GM19023 (cell line): Measurements from ENCODE around the gene MAP2K5.

Experiments used
- ATAC-seq: cut with Tn5 transposase; IDR thresholded peaks from one replicate; pipeline ENCODE4 v1.9.1; 2021; ENCODE audit warnings: mild to moderate bottlenecking, moderate library complexity; ENCODE audit not compliant: unreplicated experiment

The MAP2K5 gene

DNA sequence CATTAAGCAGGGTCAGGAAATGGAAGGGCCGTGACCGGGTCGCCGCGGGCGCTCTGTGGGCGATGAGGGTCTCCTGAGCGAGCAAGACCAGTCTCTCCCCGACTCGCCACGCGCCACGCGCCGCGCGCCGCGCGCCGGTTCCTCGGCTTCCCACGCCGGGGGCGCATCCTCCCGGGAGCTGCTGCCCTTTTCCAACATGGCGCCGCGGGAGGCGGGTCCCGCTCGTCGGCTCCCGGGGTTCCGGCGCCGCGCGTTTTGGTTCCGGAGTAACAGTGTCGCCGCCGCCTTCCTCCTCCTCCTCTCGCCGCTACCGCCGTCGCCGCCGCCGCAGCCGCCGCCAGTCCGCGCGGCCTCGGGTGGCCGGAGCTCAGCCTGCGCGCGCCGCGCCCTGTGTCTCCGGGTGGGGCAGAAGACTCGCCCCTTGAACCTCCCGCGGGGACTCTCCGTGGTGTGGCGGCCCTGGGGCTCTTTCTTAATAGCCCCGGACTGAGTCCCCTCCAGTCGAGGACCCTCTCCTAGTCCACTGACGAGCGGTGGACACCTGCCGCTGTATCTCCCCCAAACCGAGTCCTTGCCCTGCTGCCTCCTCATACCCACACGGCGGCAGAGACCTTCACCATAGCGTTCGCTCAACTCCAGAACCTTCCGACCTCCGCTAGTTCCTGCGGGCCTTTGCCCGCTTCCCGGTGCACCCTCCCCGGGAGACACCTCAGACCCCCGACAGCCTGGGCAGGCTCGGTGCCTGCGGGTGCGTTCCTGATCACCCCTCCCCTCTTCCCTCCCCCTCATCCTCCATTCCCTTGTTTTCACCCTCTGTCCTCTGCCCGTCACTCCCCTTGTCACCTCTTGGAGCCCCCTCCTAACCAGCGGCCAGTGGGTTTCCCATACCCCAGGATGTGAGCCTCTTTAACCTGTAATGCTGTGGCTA is at the start of gene MAP2K5:
MAP2K5 (plus strand) TSS at position 284 of the 928 bp plus-strand sequence; CDS start at position 917, 633 bp downstream.
- ATAC-seq = peak; percentile 55

DNA sequence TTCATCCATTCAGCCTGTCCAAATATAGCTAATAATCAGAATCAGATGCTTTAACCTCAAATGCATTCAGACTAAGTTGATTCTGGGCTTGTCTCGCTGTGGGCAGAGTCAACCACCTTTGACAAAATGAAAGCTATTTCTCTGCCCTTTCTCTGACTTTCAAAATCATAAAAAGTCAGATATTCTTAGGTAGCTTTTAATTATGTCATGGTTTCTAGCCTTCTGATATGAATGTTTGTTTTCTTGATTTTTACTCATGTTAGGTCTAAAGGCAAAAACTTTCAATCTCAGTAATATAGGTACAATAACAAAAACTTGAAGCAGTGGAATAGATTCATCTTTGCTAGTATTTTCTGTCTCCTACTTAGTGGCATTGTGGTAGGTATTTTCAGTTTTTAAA is 46.9 kb upstream of the MAP2K5 start:
- ATAC-seq = no peak

DNA sequence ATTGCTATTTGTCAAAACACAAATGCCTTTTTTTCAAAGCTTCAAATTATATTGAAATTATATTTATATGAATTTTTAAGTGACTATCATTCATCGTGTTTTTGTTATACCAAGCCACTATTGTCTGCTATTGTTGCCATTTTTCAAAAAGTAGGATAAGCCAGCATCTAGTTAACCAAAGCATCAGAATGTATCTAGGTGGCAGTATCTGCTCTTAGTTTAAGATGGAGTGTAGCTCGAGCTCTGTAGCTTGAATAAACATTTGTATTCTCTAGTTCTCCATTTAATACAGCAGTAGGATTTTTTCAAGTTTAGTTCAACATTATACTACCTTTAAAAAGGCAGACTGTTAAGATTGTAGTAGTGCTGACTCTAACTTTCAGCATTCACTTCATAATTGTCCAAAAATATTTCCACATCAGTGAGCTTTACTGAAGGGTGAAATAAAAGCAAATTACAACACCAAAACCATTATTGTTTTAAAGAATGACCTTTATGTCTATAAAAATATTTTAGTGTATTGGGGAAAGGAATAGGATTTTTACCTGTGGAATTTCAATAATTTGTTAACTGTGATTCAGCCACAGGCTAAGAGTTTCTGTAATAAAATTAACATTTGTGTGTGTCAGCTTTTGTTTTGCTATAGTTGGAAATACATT is 41.2 kb upstream of the MAP2K5 start:
- no peak for ATAC-seq

DNA sequence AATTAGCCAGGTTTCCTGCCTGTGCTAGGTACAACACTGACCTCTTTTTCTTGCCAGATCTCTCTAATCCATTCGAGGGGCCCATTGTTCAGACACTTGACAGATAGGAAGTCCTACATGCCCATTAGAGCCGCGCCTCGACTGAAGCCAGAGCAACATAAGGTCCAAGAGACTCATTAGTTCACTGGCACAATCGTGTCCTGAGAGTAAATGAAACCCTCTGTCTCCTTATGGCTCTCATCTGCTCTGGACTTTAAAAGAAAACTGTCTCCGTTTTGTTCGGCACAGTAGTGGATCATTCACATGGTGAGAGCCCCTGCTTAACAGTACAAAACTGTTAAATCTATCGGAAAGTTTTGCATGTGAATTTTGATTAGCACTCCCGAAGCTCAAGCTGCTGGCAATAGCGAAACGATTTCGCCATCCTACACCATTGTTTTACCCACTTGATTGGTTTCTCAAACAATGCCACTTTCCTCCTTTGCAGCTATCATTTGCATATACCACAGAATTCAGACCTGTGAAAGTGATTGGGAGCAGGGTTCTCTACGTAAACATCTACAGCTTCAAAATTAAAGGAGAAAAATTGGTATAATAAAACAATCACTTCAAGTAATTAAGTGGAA is 40.6 kb upstream of the MAP2K5 start:
- ATAC-seq = no peak

DNA sequence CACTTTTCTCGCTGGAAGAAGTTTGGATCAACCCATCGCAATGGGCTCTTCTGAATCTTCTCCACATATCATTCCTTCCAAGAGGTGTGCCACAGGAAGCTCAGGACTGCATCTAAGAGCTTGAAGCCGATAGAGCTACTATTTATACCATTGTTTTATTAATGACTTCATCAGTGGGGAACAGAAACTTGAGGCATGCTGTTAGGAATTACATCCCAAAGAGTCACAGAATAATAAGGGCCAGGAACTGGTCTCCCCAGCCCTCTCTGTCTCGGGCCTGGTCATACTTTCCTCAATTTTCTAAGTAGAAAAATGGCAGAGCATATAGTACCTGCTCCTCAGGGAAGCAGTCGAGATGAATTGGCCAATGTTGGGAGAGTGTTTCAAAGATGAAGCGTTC is 38.4 kb upstream of the MAP2K5 start:
- no peak for ATAC-seq

DNA sequence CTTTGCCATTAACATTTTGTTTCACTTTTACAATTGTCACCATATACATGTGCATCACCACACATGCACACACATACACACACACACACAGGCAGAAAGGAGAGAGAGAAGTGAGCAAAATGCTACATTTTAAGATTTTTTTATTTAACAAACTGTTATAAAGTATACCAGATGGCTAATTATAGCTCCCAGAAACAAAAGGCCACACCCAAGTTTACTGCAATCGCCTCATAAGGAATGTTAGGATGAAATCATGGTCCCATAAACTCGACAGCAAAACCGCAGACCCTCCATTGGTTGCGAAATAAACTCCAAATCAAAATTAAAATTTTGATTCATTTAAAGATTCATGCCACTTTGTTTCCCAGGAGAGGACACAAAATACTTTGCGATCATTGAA is 37.7 kb upstream of the MAP2K5 start:
- ATAC-seq = no peak

DNA sequence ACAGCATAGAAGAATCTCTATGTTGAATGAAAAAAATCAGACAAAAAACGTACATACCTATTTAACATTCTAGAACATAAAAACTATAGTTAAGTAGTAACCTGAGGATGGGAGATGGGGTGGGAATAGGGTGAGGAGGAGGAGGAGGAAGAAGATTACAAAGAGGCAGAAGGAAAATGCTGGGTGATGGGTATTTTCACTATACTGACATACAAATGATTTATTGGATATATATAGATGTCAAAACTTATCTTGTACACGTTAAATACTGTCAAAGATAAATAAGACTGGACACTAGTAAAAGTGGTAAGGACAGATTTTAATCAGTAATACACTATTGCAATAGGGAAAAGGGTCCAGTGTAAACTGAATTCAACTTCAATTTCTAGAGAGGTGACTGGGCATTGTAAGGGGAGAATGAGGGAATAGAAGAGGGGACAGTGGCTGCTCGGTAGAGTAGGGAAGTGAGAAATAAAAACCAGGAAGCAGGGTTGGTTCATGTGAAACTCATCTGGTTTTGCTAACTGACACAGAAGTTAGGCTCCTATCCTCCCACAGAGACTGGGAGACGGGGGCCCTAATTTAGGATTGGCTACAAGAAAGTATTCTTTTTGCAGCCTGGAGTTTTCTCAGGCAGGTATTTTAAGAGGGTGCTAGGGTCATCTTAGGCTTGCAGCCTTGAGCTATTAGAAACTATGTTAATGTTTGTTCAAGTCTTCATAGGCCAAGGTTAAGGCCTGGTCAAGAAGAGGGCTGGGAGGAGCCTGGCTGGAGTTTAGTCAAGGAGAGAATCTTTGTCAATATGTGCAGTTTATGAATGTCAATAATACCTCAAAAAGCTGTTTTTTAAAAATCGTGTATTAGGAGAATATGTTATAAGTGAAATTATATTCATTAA is 36.6 kb upstream of the MAP2K5 start:
- no peak for ATAC-seq

DNA sequence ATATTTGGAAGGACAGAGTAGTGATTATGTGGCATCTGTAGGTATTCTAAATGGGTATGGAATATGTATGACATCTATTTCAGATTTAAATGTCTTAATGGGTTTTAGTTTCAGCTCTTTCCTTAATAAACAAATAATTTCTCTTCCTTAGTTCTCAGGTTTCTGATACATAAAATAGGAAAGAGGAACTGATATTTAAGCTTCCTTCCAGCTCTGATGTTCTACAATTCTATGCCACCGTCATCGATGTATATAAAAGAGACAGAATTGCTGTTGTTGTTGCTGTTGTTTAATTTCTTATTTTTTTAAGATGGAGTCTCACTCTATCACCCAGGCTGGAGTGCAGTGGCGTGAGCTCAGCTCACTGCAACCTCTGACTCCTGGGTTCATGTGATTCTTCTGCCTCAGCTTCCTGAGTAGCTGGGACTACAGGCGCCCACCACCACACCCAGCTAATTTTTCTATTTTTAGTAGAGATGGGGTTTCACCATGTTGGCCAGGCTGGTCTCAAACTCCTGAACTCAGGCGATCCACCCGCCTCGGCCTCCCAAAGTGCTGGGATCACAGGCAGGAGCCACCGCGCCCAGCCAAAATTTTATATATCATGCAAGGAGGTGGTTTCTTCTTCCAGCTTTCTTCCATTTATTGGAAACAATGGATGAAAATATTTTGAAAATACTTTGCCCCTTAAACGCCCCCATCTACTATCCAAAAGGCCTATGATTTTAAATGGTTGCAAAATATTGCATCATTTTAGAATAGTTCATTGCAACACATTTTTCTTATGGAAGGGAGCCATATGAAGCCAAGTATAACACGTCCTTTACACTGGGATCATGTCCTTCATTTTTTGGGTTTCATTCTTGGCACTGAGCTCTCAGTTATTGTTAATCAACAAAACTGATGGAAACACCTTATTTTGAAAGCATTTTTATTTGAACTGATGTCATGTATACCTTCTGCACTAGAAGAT is 35.4 kb upstream of the MAP2K5 start:
- ATAC-seq = no peak

DNA sequence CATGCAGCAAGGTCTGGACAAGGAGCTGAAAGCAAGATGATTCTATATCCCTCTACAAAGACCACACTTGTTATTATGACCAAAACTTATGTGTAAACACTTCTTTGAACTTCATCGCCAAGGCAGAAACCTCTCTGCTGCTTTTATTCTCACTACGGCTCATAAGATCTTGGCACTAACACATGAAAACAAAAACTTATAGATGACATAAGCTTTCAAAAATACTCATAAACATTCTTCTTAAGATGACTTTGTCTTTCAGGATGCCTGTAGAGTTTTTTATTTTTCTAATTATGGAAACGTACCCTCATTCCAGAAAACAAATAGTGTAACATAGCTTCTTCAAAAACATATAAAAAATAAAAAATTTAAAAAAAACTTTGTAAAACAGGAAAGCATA is 34.1 kb upstream of the MAP2K5 start:
- no peak for ATAC-seq

DNA sequence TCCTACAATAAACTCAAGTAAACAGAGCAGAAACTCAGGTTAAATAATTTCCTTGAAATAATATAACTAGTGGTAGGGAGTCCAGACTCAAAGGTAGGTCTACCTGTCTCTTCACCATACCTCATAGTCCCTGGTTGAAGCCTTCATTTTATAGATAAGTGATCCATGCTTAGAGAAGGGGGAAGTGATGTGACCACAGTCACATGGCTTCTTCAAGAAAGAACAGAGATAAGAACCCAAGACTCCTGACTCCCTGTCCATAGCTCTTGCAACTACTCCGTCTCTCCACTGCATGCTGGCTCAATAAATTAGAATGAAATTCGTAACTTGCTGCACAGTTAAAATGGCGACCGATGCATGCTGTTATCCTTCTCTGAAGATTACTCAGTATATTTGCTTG is 32.6 kb upstream of the MAP2K5 start:
- ATAC-seq = no peak

DNA sequence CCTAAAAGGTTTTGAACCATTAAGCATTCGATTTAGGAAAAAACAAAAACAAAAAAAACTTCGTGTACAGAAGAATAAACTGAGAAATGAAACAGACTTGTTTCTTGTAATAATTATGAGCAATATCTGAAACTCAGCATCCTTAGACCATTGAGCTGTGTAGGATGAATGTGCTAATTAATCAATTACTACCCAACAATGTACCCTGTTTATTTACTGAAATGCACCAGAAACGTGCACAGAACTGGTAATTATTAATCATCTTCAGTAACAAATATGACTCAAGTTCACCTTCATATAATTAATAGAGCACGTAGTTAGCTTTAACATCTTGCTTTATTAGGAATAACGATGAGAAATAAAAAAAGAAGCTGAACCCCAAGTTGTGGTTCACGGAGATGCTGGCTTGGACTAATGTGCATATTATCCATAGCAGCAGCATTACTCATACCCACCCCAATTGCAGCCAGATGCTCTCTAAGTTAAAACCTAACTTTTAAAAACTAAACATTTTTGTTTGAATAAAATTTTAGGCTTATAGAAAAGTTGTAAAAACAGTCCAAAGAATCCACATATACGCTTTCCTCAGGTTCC is 31.8 kb upstream of the MAP2K5 start:
- no peak for ATAC-seq

DNA sequence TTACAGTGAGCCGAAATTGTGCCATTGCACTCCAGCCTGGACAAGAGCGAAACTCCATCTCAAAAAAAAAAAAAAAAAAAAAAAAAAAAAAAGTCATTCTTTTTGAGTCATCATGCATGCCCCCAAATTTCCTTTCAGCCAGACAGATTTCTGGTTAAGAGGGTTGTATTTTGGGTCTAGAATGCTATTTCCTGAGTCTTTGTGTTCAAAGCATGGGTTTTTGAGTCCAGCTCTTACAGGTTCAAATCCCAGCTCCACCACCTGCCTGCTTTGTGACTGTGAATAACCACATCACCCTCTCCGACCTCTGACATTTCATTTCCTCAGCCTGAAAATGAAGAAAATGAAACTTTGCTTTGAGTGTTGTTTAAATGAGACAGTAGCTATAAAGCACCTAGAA is 30.9 kb upstream of the MAP2K5 start:
- no peak for ATAC-seq

DNA sequence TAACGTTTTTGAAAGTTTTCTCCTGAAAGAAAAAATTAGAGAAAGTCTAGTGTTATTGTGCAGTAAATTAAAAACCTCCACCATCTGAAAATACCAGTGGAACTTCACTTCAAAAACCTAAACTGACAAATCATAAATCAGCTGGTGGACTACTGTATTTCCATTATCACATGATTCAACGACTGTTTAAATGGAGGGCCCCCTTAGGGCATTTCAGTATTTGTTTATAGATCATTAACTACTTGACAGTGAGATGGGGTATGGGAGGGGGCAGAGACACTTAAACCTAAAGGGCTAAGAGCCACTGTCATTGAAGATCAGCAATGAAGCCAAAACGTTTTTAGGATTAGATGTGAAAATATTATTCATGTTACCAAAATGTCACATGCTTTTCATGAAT is 30.4 kb upstream of the MAP2K5 start:
- ATAC-seq = no peak

DNA sequence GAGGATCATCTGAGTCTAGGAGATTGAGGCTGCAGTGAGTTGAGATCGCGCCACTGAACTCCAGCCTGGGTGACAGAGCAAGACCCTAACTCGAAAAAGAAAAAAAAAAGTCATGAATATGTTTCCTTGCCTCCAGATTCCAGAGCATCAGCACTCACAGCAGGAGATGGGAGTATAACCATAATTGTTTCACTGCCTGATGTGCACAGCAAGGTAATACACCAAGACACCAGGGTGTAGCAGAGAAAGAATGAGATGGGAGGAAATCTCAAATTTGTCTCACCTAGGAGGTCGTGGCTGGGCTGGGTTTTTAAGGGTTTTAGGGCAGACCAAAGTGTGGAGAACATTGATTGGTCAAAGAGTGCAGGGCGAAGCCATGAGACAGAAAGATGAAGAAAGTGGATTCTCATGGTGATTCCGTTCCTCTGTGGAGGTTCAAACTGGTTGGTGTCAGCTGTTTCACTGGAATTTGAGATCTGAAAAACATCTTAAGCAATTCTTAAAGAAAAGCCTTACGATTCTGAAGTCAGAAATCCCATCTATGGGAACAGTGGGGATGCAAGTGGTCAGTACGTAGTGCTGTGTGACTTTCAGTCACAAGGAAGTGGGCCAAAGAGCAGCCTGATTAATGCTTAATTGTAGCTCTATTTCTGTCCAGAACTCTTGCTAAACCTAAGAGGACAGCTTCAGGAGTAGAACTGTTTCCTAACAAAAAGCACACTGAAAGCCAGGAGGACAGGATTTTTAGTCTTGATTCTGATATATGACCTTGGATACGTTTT is 29.4 kb upstream of the MAP2K5 start:
- ATAC-seq = no peak

DNA sequence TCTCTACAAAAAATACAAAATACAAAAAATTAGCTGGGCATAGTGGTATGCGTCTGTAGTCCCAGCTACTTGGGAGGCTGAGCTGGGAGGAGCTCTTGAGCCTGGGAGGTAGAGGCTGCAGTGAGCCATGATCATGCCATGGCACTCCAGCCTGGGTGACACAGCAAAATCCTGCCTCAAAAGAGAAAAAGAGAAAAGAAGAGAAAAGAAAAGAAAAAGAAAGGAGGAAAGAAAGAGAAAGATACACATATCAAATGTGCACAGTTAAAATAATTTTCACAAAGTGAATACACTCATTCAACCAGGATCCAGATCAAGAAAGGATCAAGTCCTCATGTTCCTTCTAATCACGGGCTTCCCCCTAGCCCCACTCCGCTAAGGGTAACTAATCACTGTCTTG is 27.4 kb upstream of the MAP2K5 start:
- ATAC-seq = no peak

DNA sequence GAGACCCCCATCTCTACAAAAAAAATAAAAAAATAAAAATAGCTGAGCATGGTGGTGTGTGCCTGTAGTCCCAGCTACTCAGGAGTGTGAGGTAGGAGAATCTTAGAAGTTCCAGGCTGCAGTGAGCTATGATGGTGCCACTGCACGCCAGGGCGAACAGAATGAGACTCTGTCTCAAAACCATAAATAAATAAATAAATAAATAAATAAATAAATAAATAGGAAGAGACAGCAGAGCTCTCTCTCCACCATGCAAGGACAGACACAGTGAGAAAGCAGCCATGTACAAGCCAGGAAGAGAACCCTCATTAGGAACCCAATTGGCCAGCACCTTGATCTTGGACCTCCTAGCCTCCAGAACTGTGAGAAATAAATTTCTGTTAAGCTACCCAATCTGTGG is 26.9 kb upstream of the MAP2K5 start:
- no peak for ATAC-seq

DNA sequence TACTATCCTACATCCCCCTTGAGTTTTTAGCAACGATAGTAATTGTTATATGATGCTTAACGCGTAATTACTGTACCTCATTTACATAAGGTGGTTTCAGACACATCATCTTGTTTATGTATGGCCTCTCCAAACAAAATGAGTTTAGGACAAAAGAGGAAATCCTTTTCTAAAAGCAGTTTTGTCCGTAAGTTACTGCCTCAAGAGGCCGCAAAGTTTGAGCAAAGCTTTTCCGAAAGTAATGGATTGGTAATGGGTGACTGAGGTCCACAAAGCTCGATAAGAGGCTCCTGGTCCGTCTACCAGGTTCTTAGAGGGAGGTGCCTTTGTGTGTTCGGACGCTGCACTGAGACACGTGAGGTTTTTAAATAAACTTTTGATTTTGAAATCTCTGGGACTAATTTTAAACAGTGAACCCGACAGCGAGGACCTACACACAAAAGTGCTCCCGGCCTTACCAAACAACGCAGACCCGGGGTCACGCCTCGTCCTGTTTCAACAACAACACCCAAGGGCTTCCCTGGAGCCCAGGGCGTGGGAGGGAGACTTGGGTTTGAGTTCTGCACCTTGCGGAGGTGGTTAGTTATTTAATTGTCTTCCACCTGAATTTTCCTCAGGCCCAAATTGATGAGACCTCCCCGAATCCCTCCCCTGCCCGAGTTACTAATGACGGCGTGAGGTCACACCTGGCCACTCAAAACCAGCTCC is 22.0 kb upstream of the MAP2K5 start:
- ATAC-seq = no peak
